IgD-negative memory B cell (primary cell): ENCODE measurements around the gene OR8B4. TPM values are rescaled to one million over a fixed set of nuclear protein-coding genes. Genes with fewer than 3 reads are reported as not detected.

Experiments used
- H3K27ac Mint-ChIP-seq, 3 donors: one replicate each; pipeline ENCODE4 v1.8.0; 2020 to 2022; ENCODE audit warnings: mild to moderate bottlenecking in 3 of 3, mixed read lengths in 3 of 3, moderate library complexity in 1 of 3
- H3K27me3 Mint-ChIP-seq: one replicate; pipeline ENCODE4 v1.8.0; 2021; ENCODE audit warnings: mixed read lengths
- H3K36me3 Mint-ChIP-seq: one replicate; pipeline ENCODE4 v1.8.0; 2020; ENCODE audit warnings: mild to moderate bottlenecking, mixed read lengths
- H3K4me1 Mint-ChIP-seq, 3 donors: one replicate each; pipeline ENCODE4 v1.8.0; 2020 to 2022; ENCODE audit warnings: mixed read lengths in 3 of 3, mild to moderate bottlenecking in 1 of 3
- H3K4me3 Mint-ChIP-seq, 4 donors: one replicate each; pipeline ENCODE4 v1.8.0; 2020 to 2022; ENCODE audit warnings: mild to moderate bottlenecking in 4 of 4, mixed read lengths in 4 of 4, moderate library complexity in 3 of 4
- H3K9me3 Mint-ChIP-seq, 3 donors: one replicate each; pipeline ENCODE4 v1.8.0; 2020 to 2021; ENCODE audit warnings: mixed read lengths in 3 of 3, mild to moderate bottlenecking in 1 of 3
- polyA plus RNA-seq: library from polyadenylated mRNA; unstranded; fragments of 300-500 nt; fragmentation: Illumina TruSeq; gene quantifications from one replicate; pipeline ENCODE4 v1.2.3, GENCODE V29; 2021

Gene OR8B4
- polyA plus RNA-seq, 1 donor from 2014 or later = not detected

DNA sequence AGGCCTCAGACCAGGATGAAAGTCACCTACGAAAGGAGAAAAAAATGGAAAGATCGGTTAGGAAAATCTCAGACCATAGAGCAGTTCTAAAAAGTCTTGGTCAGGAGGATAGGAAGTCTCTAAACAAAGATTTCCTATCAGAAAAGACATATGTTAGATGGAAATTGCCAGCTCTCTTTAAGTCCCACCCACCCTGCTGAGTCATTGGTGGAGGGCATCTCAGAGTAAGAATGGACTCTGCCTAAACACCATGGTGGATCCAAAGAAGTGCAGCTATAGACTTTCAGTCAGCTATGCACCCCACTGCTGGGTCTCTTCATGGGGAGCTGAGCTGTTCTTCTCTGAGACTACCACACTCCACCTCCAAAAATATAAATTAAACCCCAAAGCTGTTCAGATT is 44.1 kb downstream of the OR8B4 start:
- no peaks in the 10 kb centered on the region for H3K4me1 Mint-ChIP-seq

DNA sequence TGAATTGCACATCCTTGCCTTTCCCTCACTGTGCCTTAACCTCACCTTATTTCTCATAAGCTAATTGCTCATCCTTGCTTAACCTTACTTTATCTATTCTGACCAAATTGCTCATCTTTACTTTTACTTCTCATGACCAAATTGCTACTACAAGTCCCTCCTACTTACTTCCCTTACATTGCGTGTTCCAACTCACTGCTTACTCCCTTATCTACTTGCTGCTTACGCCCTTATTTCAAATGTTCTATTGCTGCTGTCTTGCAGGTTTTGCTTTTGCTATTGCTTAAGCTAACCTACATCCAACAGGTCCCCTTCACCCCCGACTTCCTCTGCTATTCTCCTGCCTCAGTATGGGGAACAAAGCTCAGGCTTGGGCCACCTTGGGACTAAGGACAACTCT is 48.4 kb downstream of the OR8B4 start:
- Mint-ChIP-seq H3K9me3 (no peaks in the 10 kb centered on the region), H3K4me1 (no peaks in the 10 kb centered on the region), H3K4me3 (no peak overlapping the region), H3K27ac (no peak overlapping the region), H3K27me3 (no peaks in the 10 kb centered on the region), H3K36me3 (no peaks in the 10 kb centered on the region)

More for the DNA sequence above, 44.1 kb downstream of the OR8B4 start:
- Mint-ChIP-seq H3K27me3 (no peaks in the 10 kb centered on the region), H3K27ac (no peak overlapping the region), H3K4me3 (no peak overlapping the region), H3K36me3 (no peaks in the 10 kb centered on the region), H3K9me3 (no peaks in the 10 kb centered on the region)

Other genes with a start within 250 kb of the OR8B4 start
- gene OR10D3, start 241.5 kb downstream of the OR8B4 start, polyA plus RNA-seq = not detected
- gene OR8G1, start 183.8 kb downstream of the OR8B4 start, polyA plus RNA-seq = not detected
- not detected for gene OR8G5, start 168.5 kb downstream of the OR8B4 start, polyA plus RNA-seq
- gene OR8D1, start 110.9 kb downstream of the OR8B4 start, polyA plus RNA-seq = not detected
- gene OR8D2, start 104.7 kb downstream of the OR8B4 start, polyA plus RNA-seq = not detected
- gene OR8B2, start 40.4 kb downstream of the OR8B4 start, polyA plus RNA-seq = not detected
- gene OR8B3, start 25.8 kb downstream of the OR8B4 start, polyA plus RNA-seq = not detected
- not detected for gene OR8B8, start 20.8 kb upstream of the OR8B4 start, polyA plus RNA-seq
- gene OR8B12, start 118.8 kb upstream of the OR8B4 start, polyA plus RNA-seq = not detected
- not detected for gene OR8A1, start 145.1 kb upstream of the OR8B4 start, polyA plus RNA-seq
- not detected for gene PANX3, start 186.6 kb upstream of the OR8B4 start, polyA plus RNA-seq
- 35.9 TPM for gene TBRG1, start 198.0 kb upstream of the OR8B4 start, polyA plus RNA-seq
- 1.4 TPM for gene SIAE, start 248.9 kb upstream of the OR8B4 start, polyA plus RNA-seq
- gene SPA17, start 249.0 kb upstream of the OR8B4 start, polyA plus RNA-seq = 1.0 TPM